Measurements from ENCODE around the gene LIN7C. TPM values are rescaled to one million over a fixed set of nuclear protein-coding genes. Genes with fewer than 3 reads are reported as not detected.

LIN7C gene
- total and polyA plus RNA-seq, 4 donors = 5.2 to 43.7 (median 25.8) TPM

DNA sequence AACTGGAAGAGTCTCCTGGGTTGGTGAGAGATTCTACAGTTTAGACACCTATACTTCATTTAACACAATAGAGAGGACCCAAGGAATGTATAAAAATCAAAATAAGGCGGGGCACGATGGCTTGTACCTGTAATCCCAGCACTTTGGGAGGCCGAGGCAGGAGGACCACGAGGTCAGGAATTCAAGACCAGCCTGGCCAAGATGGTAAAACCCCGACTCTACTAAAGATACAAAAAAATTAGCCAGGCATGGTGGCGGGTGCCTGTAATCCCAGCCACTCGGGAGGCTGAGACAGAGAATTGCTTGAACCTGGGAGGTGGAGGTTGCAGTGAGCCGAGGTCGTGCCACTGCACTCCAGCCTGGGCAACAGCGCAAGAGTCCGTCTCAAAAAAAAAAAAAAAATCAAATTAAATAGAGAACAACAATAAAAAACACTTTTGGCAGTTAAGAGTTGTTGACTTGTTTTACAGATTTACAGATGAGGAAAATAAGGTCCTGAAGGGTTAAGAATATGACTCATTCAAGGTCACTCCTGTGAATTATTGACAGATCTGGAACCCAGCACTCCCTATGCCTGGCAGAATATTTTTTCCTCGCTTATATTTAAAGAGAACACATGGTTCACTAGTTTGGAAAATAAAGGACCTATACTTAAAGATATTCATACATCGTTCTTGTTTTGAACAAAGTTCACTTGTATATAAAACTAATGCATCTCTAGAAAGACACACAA is 39.2 kb downstream of the LIN7C start:
- peak overlapping the region in 1 of 3 donors; percentile 16 for H3K4me3 ChIP-seq (ENCODE audit: low read depth in 1 of 3, low read length in 3 of 3)
- no peaks in the 10 kb centered on the region for H3K27me3 ChIP-seq (ENCODE audit: control insufficient read depth in 4 of 4, insufficient read depth in 4 of 4, low read length in 3 of 4)
- H3K4me1 ChIP-seq (ENCODE audit: control insufficient read depth in 4 of 4, insufficient read depth in 4 of 4, low read length in 3 of 4) = peaks cover 1 to 54% (median 36%) of the 10 kb centered on the region in 4 donors
- WGBS = 65% methylated on average over 13 of the region's 13 CpGs
- no peak for DNase-seq (ENCODE audit: low spot score)
- TF ChIP-seq, protein P1, sequence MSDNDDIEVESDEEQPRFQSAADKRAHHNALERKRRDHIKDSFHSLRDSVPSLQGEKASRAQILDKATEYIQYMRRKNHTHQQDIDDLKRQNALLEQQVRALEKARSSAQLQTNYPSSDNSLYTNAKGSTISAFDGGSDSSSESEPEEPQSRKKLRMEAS (IDR thresholded peaks at IDR 0.05) = no peak
- TF ChIP-seq, protein P2, sequence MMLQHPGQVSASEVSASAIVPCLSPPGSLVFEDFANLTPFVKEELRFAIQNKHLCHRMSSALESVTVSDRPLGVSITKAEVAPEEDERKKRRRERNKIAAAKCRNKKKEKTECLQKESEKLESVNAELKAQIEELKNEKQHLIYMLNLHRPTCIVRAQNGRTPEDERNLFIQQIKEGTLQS (IDR thresholded peaks at IDR 0.05) = peak; percentile 76
- TF ChIP-seq NR2F2 (IDR thresholded peaks at IDR 0.05) = no peak
- TF ChIP-seq, protein P3, sequence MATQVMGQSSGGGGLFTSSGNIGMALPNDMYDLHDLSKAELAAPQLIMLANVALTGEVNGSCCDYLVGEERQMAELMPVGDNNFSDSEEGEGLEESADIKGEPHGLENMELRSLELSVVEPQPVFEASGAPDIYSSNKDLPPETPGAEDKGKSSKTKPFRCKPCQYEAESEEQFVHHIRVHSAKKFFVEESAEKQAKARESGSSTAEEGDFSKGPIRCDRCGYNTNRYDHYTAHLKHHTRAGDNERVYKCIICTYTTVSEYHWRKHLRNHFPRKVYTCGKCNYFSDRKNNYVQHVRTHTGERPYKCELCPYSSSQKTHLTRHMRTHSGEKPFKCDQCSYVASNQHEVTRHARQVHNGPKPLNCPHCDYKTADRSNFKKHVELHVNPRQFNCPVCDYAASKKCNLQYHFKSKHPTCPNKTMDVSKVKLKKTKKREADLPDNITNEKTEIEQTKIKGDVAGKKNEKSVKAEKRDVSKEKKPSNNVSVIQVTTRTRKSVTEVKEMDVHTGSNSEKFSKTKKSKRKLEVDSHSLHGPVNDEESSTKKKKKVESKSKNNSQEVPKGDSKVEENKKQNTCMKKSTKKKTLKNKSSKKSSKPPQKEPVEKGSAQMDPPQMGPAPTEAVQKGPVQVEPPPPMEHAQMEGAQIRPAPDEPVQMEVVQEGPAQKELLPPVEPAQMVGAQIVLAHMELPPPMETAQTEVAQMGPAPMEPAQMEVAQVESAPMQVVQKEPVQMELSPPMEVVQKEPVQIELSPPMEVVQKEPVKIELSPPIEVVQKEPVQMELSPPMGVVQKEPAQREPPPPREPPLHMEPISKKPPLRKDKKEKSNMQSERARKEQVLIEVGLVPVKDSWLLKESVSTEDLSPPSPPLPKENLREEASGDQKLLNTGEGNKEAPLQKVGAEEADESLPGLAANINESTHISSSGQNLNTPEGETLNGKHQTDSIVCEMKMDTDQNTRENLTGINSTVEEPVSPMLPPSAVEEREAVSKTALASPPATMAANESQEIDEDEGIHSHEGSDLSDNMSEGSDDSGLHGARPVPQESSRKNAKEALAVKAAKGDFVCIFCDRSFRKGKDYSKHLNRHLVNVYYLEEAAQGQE (IDR thresholded peaks at IDR 0.05) = no peak
- peak; percentile 12 to 19 for TF ChIP-seq RXRA (IDR thresholded peaks at IDR 0.05)
- TF ChIP-seq TAF1 (conservative IDR thresholded peaks at IDR 0.05) = no peak
- TF ChIP-seq, protein P4, sequence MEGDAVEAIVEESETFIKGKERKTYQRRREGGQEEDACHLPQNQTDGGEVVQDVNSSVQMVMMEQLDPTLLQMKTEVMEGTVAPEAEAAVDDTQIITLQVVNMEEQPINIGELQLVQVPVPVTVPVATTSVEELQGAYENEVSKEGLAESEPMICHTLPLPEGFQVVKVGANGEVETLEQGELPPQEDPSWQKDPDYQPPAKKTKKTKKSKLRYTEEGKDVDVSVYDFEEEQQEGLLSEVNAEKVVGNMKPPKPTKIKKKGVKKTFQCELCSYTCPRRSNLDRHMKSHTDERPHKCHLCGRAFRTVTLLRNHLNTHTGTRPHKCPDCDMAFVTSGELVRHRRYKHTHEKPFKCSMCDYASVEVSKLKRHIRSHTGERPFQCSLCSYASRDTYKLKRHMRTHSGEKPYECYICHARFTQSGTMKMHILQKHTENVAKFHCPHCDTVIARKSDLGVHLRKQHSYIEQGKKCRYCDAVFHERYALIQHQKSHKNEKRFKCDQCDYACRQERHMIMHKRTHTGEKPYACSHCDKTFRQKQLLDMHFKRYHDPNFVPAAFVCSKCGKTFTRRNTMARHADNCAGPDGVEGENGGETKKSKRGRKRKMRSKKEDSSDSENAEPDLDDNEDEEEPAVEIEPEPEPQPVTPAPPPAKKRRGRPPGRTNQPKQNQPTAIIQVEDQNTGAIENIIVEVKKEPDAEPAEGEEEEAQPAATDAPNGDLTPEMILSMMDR (IDR thresholded peaks at IDR 0.05; ENCODE audit: low read depth, low read length, missing input control) = no peak
- no peak for TF ChIP-seq FOXA1 (IDR thresholded peaks at IDR 0.05)
- peak in 1 of 2 donors; percentile 12 for TF ChIP-seq HNF4A (conservative IDR thresholded peaks at IDR 0.05)
- no peak for TF ChIP-seq SP1 (IDR thresholded peaks at IDR 0.05)
- no peak for TF ChIP-seq EGR1 (IDR thresholded peaks at IDR 0.05; ENCODE audit: low read depth in 2 of 2)
- TF ChIP-seq FOXA2 (IDR thresholded peaks at IDR 0.05) = peak; percentile 16
- TF ChIP-seq RAD21 (IDR thresholded peaks at IDR 0.05) = peak in 1 of 2 donors; percentile 16
- TF ChIP-seq JUND (IDR thresholded peaks at IDR 0.05) = peak; percentile 90 to 94
- no peak for TF ChIP-seq GABPA (IDR thresholded peaks at IDR 0.05 in 1 of 2, conservative IDR thresholded peaks at IDR 0.05 in 1 of 2)
- no peak for TF ChIP-seq YY1 (IDR thresholded peaks at IDR 0.05)
- TF ChIP-seq, protein P5, sequence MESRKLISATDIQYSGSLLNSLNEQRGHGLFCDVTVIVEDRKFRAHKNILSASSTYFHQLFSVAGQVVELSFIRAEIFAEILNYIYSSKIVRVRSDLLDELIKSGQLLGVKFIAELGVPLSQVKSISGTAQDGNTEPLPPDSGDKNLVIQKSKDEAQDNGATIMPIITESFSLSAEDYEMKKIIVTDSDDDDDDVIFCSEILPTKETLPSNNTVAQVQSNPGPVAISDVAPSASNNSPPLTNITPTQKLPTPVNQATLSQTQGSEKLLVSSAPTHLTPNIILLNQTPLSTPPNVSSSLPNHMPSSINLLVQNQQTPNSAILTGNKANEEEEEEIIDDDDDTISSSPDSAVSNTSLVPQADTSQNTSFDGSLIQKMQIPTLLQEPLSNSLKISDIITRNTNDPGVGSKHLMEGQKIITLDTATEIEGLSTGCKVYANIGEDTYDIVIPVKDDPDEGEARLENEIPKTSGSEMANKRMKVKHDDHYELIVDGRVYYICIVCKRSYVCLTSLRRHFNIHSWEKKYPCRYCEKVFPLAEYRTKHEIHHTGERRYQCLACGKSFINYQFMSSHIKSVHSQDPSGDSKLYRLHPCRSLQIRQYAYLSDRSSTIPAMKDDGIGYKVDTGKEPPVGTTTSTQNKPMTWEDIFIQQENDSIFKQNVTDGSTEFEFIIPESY (IDR thresholded peaks at IDR 0.05) = no peak
- no peak for TF ChIP-seq HNF4G (IDR thresholded peaks at IDR 0.05)
- H3K27ac ChIP-seq (ENCODE audit: low read depth in 1 of 2, low read length in 2 of 2) = peak overlapping the region; percentile 70 to 75
- H3K9me3 ChIP-seq (ENCODE audit: control insufficient read depth in 4 of 4, low read length in 3 of 4) = no peaks in the 10 kb centered on the region
- no peaks in the 10 kb centered on the region for H3K36me3 ChIP-seq (ENCODE audit: control insufficient read depth in 4 of 4, insufficient read depth in 3 of 4, low read depth in 1 of 4, low read length in 3 of 4)
- H3K9ac ChIP-seq (ENCODE audit: low read depth in 1 of 2, low read length in 2 of 2) = peak overlapping the region in 1 of 2 donors; percentile 60

Measured in liver (tissue), 9 donors.